HCT116 (cell line): ENCODE measurements around the gene SSTR5. TPM values are rescaled to one million over a fixed set of nuclear protein-coding genes. Genes with fewer than 3 reads are reported as not detected.

Source experiments
- ATAC-seq: fragments of 200-7000 bp; cut with Tn5 transposase; 2 replicates; pipeline ENCODE4 v1.9.1; 2020; ENCODE audit warnings: mild to moderate bottlenecking, moderate library complexity
- BruUV-seq: library from RNA; stranded (reverse); fragments of 400-500 nt; replicated peaks from 2 replicates; lab custom pipeline; 2021; lab: Mats Ljungman, UMichigan
- CTCF ChIA-PET: fragments of 300-600 bp; sonication (Branson Sonifier 250); formaldehyde crosslinking; loops from one replicate; lab custom pipeline; 2021; ENCODE audit warnings: antibody characterized with exemption; lab: Charles Lee
- POLR2A ChIA-PET: fragments of 300-600, 350-600 bp; sonication (Branson Sonifier 250); formaldehyde crosslinking; loops from one replicate; lab custom pipeline; 2021; ENCODE audit warnings: antibody characterized with exemption; lab: Charles Lee
- RAD21 ChIA-PET, 2 experiments: fragments of 300-600 bp; sonication (Branson Sonifier 250); formaldehyde crosslinking; loops; one replicate each; lab custom pipeline; 2023; ENCODE audit warnings: low total read pairs in 2 of 2; ENCODE audit not compliant: uncharacterized antibody in 2 of 2, unreplicated experiment in 2 of 2, low non-redundant PET in 1 of 2; lab: Charles Lee
- DNase-seq: peaks from one replicate; pipeline ENCODE4 v3.0.0-alpha.2; 2010; ENCODE audit warnings: low read depth, low spot score
- H2AFZ ChIP-seq: fragments of 200-600 bp; shearing (Covaris generic), sonication (generic); 2 replicates; pipeline ENCODE4 v1.6.1; 2017; ENCODE audit warnings: low read depth, mixed run types, mixed read lengths, antibody characterized with exemption, low read length; ENCODE audit not compliant: poor library complexity, severe bottlenecking
- H3K27ac ChIP-seq: 2 replicates; pipeline ENCODE4 v1.5.1; 2012; ENCODE audit warnings: low read depth, low read length
- H3K27me3 ChIP-seq: fragments of 200-600 bp; sonication (generic); 2 replicates; pipeline ENCODE4 v1.6.1; 2016; ENCODE audit warnings: mixed run types, low read length, mixed read lengths; ENCODE audit not compliant: insufficient read depth
- H3K36me3 ChIP-seq, 2 experiments: fragments of 200-500 bp in 1 of 2; fragments of 200-600 bp in 1 of 2; sonication (Bioruptor generic) in 1 of 2; sonication (generic) in 1 of 2; 2 replicates each; pipeline versions ENCODE4 v1.5.1 to v1.6.1; 2014 to 2016; ENCODE audit warnings: low read length in 2 of 2, inconsistent platforms in 1 of 2, mixed read lengths in 1 of 2, mixed run types in 1 of 2; ENCODE audit not compliant: insufficient read depth in 2 of 2, control insufficient read depth in 1 of 2
- H3K4me1 ChIP-seq, 2 experiments: fragments of 200-600 bp in 1 of 2; sonication (generic) in 1 of 2; 2 replicates each; pipeline versions ENCODE4 v1.5.1 to v1.6.1; 2012 to 2017; ENCODE audit warnings: low read length in 2 of 2, inconsistent platforms in 1 of 2, mild to moderate bottlenecking in 1 of 2, mixed read lengths in 1 of 2, mixed run types in 1 of 2, moderate library complexity in 1 of 2; ENCODE audit not compliant: insufficient read depth in 2 of 2, control insufficient read depth in 1 of 2
- H3K4me2 ChIP-seq: fragments of 200-600 bp; sonication (generic); 2 replicates; pipeline ENCODE4 v1.6.1; 2017; ENCODE audit warnings: mixed run types, low read length, mixed read lengths
- H3K4me3 ChIP-seq, 2 experiments: fragments of 200-600 bp in 1 of 2; sonication (generic) in 1 of 2; replicated peaks in 1 of 2; 2 replicates each; pipeline ENCODE4 v1.5.1; 2011 to 2016; ENCODE audit warnings: low read length in 2 of 2, control low read depth in 1 of 2, low read depth in 1 of 2, mild to moderate bottlenecking in 1 of 2, mixed read lengths in 1 of 2, mixed run types in 1 of 2
- H3K79me2 ChIP-seq: fragments of 200-600 bp; sonication (generic); 2 replicates; pipeline ENCODE4 v1.6.1; 2017; ENCODE audit warnings: mild to moderate bottlenecking, mixed run types, low read length, moderate library complexity, mixed read lengths; ENCODE audit not compliant: insufficient read depth
- H3K9ac ChIP-seq: fragments of 200-600 bp; sonication (generic); 2 replicates; pipeline ENCODE4 v1.6.1; 2016; ENCODE audit warnings: low read length, mixed read lengths
- H3K9me2 ChIP-seq: fragments of 200-600 bp; sonication (generic), shearing (Covaris generic); 2 replicates; pipeline ENCODE4 v1.6.1; 2017; ENCODE audit warnings: mixed run types, mild to moderate bottlenecking, moderate library complexity; ENCODE audit not compliant: insufficient read depth
- H3K9me3 ChIP-seq, 2 experiments: fragments of 200-500 bp in 1 of 2; fragments of 200-600 bp in 1 of 2; sonication (Bioruptor generic) in 1 of 2; sonication (generic) in 1 of 2; 2 replicates each; pipeline ENCODE4 v1.6.1; 2014 to 2017; ENCODE audit warnings: low read length in 2 of 2, mixed read lengths in 2 of 2, inconsistent platforms in 1 of 2, low read depth in 1 of 2, mild to moderate bottlenecking in 1 of 2, mixed run types in 1 of 2, moderate library complexity in 1 of 2; ENCODE audit not compliant: control insufficient read depth in 1 of 2, insufficient read depth in 1 of 2
- H4K20me1 ChIP-seq: fragments of 200-600 bp; sonication (generic), shearing (Covaris generic); 2 replicates; pipeline ENCODE4 v1.6.1; 2017; ENCODE audit warnings: mixed run types, mild to moderate bottlenecking, moderate library complexity; ENCODE audit not compliant: insufficient read depth
- CBX3 ChIP-seq: IDR thresholded peaks from 2 replicates; pipeline ENCODE4 v1.6.1; 2012; ENCODE audit warnings: low read depth
- CTCF ChIP-seq, 3 experiments: fragments of 200-600 bp in 1 of 3; sonication (generic) in 1 of 3; IDR thresholded peaks in 2 of 3; conservative IDR thresholded peaks in 1 of 3; 2 replicates each; pipeline ENCODE4 v1.5.1; 2012 to 2017; ENCODE audit warnings: low read depth in 2 of 3, low read length in 2 of 3, antibody characterized with exemption in 1 of 3, borderline replicate concordance in 1 of 3, control low read depth in 1 of 3, mild to moderate bottlenecking in 1 of 3, mixed read lengths in 1 of 3, mixed run types in 1 of 3, moderate library complexity in 1 of 3; ENCODE audit not compliant: insufficient read depth in 1 of 3
- EGR1 ChIP-seq: IDR thresholded peaks from 2 replicates; pipeline ENCODE4 v1.6.1; 2012; ENCODE audit warnings: low read depth
- EZH2 ChIP-seq: fragments of 200-600 bp; sonication (generic); IDR thresholded peaks from 2 replicates; pipeline ENCODE4 v1.6.1; 2017; ENCODE audit warnings: antibody characterized with exemption, mixed run types
- EZH2phosphoT487 ChIP-seq: fragments of 200-600 bp; IDR thresholded peaks from 2 replicates; pipeline ENCODE4 v1.6.1; 2018; ENCODE audit warnings: antibody characterized with exemption, borderline replicate concordance
- FOSL1 ChIP-seq: IDR thresholded peaks from 2 replicates; pipeline ENCODE4 v1.6.1; 2012; ENCODE audit warnings: low read depth
- JUND ChIP-seq: IDR thresholded peaks from 2 replicates; pipeline ENCODE4 v1.6.1; 2012
- MAX ChIP-seq: IDR thresholded peaks from 2 replicates; pipeline ENCODE4 v1.6.1; 2012
- POLR2A ChIP-seq: IDR thresholded peaks from 2 replicates; pipeline ENCODE4 v1.7.0; 2011; ENCODE audit warnings: borderline replicate concordance; ENCODE audit not compliant: insufficient read depth, insufficient read length; ENCODE audit errors: extremely low read depth
- POLR2AphosphoS5 ChIP-seq: IDR thresholded peaks from 2 replicates; pipeline ENCODE4 v1.6.1; 2011; ENCODE audit warnings: mild to moderate bottlenecking, low read depth, low read length, moderate library complexity
- RAD21 ChIP-seq: IDR thresholded peaks from 2 replicates; pipeline ENCODE4 v1.6.1; 2012; ENCODE audit warnings: low read depth, mild to moderate bottlenecking
- SIN3A ChIP-seq: IDR thresholded peaks from 2 replicates; pipeline ENCODE4 v1.6.1; 2012; ENCODE audit warnings: low read depth
- SRF ChIP-seq: IDR thresholded peaks from 2 replicates; pipeline ENCODE4 v1.6.1; 2012; ENCODE audit warnings: low read depth
- YY1 ChIP-seq: IDR thresholded peaks from 2 replicates; pipeline ENCODE4 v1.6.1; 2011; ENCODE audit warnings: low read length, low read depth, moderate library complexity, mild to moderate bottlenecking; ENCODE audit not compliant: insufficient replicate concordance; ENCODE audit errors: extremely low read depth
- ZBTB33 ChIP-seq: IDR thresholded peaks from 2 replicates; pipeline ENCODE4 v1.6.1; 2011; ENCODE audit warnings: mild to moderate bottlenecking, low read length, moderate library complexity; ENCODE audit not compliant: insufficient replicate concordance; ENCODE audit errors: extremely low read depth
- ZFX ChIP-seq: fragments of 450-650 bp; IDR thresholded peaks from 2 replicates; pipeline ENCODE4 v1.6.1; 2017
- ZNF274 ChIP-seq: fragments of 200-500 bp; sonication (Bioruptor generic); IDR thresholded peaks from 2 replicates; pipeline ENCODE4 v1.6.1; 2014; ENCODE audit warnings: mild to moderate bottlenecking, low read depth, low read length, inconsistent platforms
- intact Hi-C: fragments of 100-400 bp; cut with micrococcal nuclease; formaldehyde crosslinking; loops from 2 replicates; pipeline ENCODE4 v1.10.0; 2022
- total RNA-seq: library from RNA; stranded (reverse); gene quantifications from one replicate; pipeline ENCODE4 v1.2.1, GENCODE V29; 2021; ENCODE audit not compliant: unreplicated experiment
- TF ChIP-seq, protein P1 (sequence below): IDR thresholded peaks from 2 replicates; pipeline ENCODE4 v1.6.1; 2012
- TF ChIP-seq, protein P2 (sequence below): IDR thresholded peaks from 2 replicates; pipeline ENCODE4 v1.6.1; 2012; ENCODE audit warnings: low read depth

The SSTR5 gene
- total RNA-seq, 1 experiment from 2014 or later: 7.2 TPM

DNA sequence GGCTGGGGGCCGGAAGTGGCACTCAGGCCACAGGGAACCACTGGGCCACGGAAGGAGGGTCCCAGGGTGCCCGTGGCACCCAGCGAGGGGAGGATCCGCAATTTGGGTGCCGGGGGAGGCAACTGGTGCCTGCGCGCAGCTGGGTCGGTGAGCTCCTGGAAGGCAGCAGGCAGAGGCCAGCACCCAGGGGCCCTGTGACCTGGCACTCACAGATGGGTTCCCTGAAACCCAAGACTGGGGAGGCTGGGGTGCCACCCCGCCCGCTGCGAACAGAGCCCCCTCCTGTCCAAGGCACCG, 663 bp downstream of the SSTR5 start:
- CTCF ChIA-PET: interaction anchor here (0.8 kb wide), 1 partner anchor 30 kb away, joined by 3 read pairs; no protein-coding TSS in a partner anchor
- no peak for ATAC-seq
- POLR2A ChIA-PET: no interaction called here
- Histone ChIP-seq H3K27ac (peak overlapping the region; percentile 19; the same call in 1 of the 2 replicates), H3K79me2 (no peaks in the 10 kb centered on the region), H3K4me1 (peaks cover 33 to 38% of the 10 kb centered on the region in 2 experiments), H3K36me3 (no peaks in the 10 kb centered on the region), H3K9me2 (no peaks in the 10 kb centered on the region), H3K4me2 (peak overlapping the region; percentile 83), H2AFZ (no peak overlapping the region), H3K4me3 (peak overlapping the region; percentile 41 to 55), H3K27me3 (no peaks in the 10 kb centered on the region), H3K9ac (peak overlapping the region; percentile 58), H3K9me3 (no peaks in the 10 kb centered on the region), H4K20me1 (no peaks in the 10 kb centered on the region)
- DNase-seq: no peak
- intact Hi-C loops: no loop called here
- TF ChIP-seq JUND (no peak), POLR2AphosphoS5 (no peak), POLR2A (no peak), YY1 (no peak), ZNF274 (no peak), ZFX (no peak), RAD21 (no peak), ZBTB33 (no peak), SIN3A (no peak), EGR1 (no peak), EZH2 (no peak), EZH2phosphoT487 (no peak), MAX (no peak), FOSL1 (no peak), CTCF (IDR thresholded peaks at IDR 0.05 in 2 of 3, conservative IDR thresholded peaks at IDR 0.05 in 1 of 3; ENCODE audit: borderline replicate concordance in 1 of 3, insufficient read depth in 1 of 3, low read depth in 2 of 3, low read length in 2 of 3) (no peak), CBX3 (no peak), SRF (no peak)
- TF ChIP-seq, protein P1, sequence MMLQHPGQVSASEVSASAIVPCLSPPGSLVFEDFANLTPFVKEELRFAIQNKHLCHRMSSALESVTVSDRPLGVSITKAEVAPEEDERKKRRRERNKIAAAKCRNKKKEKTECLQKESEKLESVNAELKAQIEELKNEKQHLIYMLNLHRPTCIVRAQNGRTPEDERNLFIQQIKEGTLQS: no peak
- TF ChIP-seq, protein P2, sequence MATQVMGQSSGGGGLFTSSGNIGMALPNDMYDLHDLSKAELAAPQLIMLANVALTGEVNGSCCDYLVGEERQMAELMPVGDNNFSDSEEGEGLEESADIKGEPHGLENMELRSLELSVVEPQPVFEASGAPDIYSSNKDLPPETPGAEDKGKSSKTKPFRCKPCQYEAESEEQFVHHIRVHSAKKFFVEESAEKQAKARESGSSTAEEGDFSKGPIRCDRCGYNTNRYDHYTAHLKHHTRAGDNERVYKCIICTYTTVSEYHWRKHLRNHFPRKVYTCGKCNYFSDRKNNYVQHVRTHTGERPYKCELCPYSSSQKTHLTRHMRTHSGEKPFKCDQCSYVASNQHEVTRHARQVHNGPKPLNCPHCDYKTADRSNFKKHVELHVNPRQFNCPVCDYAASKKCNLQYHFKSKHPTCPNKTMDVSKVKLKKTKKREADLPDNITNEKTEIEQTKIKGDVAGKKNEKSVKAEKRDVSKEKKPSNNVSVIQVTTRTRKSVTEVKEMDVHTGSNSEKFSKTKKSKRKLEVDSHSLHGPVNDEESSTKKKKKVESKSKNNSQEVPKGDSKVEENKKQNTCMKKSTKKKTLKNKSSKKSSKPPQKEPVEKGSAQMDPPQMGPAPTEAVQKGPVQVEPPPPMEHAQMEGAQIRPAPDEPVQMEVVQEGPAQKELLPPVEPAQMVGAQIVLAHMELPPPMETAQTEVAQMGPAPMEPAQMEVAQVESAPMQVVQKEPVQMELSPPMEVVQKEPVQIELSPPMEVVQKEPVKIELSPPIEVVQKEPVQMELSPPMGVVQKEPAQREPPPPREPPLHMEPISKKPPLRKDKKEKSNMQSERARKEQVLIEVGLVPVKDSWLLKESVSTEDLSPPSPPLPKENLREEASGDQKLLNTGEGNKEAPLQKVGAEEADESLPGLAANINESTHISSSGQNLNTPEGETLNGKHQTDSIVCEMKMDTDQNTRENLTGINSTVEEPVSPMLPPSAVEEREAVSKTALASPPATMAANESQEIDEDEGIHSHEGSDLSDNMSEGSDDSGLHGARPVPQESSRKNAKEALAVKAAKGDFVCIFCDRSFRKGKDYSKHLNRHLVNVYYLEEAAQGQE: no peak
- no TSS peak for BruUV-seq
- RAD21 ChIA-PET: no interaction called here
